GM12864 (cell line): ENCODE results near the gene BMPER.

ENCODE experiments used
- DNase-seq: peaks from one replicate; pipeline ENCODE4 v3.0.0-alpha.2; 2011; ENCODE audit warnings: low read depth
- H3K4me3 ChIP-seq: 2 replicates; pipeline ENCODE4 v1.5.1; 2011; ENCODE audit warnings: mild to moderate bottlenecking, low read depth, low read length, control low read depth
- TF ChIP-seq, protein P1 (sequence below): IDR thresholded peaks from 2 replicates; pipeline ENCODE4 v1.5.1; 2011; ENCODE audit warnings: low read depth, mild to moderate bottlenecking, moderate library complexity, low read length, control low read depth, inconsistent platforms; ENCODE audit errors: missing control alignments

The BMPER gene

DNA sequence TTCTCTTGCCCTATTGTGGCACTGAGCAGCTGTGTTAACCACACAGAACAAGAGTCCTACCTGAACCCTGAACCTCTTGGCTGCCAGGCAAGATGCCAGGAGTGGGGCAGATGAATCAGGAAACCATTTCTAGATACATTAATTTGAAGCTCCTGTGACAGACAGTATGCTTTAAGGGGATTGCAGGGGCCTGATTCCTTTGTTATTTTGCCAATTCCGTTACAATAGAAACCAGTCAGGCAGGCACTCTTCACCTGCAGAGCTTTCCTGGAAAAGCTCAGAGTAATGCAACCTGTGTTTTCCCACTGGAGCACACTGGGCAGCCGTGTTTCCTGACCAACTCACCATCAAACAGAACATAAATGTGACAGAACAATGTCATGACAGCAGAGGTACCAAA, 233.1 kb downstream of the BMPER start:
- TF ChIP-seq, protein P1, sequence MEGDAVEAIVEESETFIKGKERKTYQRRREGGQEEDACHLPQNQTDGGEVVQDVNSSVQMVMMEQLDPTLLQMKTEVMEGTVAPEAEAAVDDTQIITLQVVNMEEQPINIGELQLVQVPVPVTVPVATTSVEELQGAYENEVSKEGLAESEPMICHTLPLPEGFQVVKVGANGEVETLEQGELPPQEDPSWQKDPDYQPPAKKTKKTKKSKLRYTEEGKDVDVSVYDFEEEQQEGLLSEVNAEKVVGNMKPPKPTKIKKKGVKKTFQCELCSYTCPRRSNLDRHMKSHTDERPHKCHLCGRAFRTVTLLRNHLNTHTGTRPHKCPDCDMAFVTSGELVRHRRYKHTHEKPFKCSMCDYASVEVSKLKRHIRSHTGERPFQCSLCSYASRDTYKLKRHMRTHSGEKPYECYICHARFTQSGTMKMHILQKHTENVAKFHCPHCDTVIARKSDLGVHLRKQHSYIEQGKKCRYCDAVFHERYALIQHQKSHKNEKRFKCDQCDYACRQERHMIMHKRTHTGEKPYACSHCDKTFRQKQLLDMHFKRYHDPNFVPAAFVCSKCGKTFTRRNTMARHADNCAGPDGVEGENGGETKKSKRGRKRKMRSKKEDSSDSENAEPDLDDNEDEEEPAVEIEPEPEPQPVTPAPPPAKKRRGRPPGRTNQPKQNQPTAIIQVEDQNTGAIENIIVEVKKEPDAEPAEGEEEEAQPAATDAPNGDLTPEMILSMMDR = no peak
- DNase-seq = no peak
- H3K4me3 ChIP-seq = no peak overlapping the region

DNA sequence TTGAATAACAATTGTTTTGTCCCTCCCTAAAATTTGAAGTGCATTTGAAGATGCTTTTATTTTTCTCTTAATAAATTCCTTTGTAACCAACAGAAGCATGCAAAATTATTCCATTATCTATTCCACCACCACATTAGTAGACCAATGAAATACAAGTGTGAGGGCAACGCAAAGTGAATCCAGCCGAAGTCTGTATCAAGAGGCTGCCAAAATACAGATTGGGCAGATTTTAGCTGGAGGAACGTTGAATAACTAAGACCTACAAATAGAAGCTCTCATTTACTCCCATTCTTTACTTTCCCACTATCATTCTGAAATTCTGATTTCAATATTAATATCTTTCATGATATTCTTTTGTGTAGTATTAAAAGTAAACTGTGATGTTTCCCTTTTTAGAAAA, 233.7 kb downstream of the BMPER start:
- TF ChIP-seq, protein P1 = no peak
- no peak for DNase-seq
- H3K4me3 ChIP-seq = no peak overlapping the region

DNA sequence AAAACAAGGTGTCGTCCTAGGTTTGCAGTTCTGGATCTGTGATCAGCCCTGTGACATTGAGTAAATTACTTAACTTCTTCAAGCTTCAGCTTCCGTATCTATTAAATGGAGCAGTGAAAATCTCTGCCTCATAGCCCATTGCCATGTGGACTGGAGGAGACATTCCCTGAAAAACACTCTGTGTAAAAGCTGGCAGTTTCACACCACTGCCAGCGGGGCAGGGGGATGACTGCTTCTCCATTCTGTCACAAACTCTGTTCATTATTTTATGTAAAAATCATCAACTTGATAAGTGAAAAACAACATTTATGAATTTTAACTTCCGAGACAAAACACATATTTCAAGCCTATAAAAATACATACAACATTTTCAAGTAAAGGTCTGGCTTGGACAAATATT, 234.7 kb downstream of the BMPER start:
- no peak for DNase-seq
- TF ChIP-seq, protein P1 = no peak
- H3K4me3 ChIP-seq = no peak overlapping the region

DNA sequence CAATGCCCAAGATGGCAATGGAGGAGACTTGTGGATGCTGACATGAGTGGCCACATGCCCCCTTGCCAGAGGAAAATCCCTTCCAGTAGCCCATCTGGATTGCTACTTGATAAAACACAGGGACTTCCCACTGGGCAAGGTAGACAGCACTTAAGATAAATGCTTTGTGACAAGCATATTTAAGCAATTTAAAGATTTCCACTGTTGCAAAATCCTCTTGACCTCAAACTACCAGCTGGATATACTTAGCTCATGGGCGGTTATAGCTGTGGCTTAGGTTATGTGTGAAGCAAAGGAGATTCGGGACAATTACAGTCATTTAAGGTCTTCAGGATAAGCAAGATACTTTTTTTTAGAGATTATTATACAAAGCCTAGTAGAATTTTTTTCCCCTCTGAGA, 238.1 kb downstream of the BMPER start:
- no peak for DNase-seq
- TF ChIP-seq, protein P1 = no peak
- no peak overlapping the region for H3K4me3 ChIP-seq

DNA sequence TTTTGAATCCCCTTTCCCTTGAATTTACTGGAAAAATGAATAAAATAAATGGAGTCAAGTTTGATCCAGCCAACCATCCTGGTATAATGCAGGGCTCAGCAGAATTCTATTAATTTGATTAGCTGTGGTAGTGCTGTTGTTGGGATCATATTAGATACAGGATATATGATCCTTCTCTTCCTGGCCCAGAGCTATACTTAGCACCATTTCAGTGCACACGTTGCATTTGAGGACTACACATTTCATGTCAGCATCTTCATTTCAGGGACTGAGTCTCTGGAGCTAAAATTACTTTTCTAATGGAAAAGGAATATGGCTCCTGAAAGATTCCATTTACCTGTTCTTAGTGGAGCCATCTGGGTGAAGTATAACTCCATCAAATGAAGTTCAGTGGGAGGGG, 240.3 kb downstream of the BMPER start:
- H3K4me3 ChIP-seq = no peak overlapping the region
- DNase-seq = no peak
- TF ChIP-seq, protein P1 = no peak

DNA sequence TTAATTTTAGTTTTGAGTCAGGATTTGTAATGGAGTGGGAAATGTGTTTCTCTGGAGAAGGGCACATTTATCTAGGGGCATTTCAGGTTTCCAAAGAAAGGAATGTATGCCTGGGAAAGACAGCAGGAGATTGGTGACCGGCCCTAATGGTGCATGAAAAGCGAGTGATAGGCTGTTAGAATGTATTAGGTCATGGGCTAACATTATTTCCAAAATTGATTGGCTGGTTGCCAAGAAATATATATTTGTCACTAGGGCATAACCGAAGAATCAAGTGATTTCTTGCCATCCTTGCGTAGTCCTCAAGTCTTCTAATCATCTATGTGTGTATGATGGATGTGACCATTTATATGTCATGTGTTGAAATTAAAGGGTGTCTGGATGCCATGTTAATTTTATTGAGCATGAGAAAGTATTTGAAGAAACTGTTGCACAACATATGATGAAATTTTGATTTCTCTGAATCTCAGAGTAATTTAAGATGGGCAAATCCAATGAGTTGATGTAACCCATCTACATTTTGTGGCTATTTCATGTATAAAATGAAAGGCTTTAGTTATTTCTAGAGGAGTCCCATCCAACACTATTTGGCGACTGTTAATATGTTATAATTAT, 248.4 kb downstream of the BMPER start:
- DNase-seq = no peak
- TF ChIP-seq, protein P1 = no peak
- H3K4me3 ChIP-seq = no peak overlapping the region

DNA sequence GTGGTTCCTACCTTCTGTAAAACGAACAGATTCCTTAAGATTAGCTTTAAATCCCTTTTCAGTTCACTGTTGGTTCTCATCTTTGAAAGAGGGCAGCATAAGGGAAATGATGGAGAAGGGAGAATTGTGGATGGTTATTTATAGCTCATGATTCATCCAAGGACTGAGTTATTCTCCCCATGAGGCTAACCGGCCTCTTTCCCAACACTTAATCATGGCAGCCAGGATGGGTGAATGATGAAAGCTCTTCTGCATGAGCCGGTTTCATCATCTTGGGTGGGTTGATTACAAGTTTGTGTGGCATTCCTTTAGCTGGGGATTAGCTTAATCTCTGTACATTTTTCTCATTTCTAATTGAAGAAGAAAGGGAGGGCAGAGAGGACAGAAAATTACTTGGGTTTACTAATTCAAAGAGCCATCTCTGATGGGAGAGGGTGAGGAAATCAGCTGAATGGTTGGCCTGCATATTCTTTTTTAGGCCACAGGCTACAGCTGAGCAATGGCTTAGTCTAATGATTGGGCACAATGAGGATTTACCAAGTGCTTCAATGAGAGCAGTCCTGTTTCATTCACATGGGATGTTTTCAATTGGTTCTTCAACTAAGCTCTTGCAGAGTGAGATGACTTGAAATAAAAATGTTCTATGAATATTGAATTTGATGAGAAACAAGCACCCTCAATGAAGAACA, 250.0 kb downstream of the BMPER start:
- DNase-seq = no peak
- TF ChIP-seq, protein P1 = no peak
- no peak overlapping the region for H3K4me3 ChIP-seq
